Activated T-cell treated with anti-CD3 and anti-CD28 coated beads for 1 hour (primary cell): ENCODE results near the gene AGPAT3.

ENCODE experiments used
- DNase-seq: peaks from one replicate; pipeline ENCODE4 v3.0.0-alpha.2; 2020; ENCODE audit warnings: low read depth

Gene AGPAT3

GRCh38 chr21:43907751-43908150 is 42.7 kb downstream of the AGPAT3 start:
- DNase-seq: no peak

GRCh38 chr21:43908167-43908566 is 43.1 kb downstream of the AGPAT3 start:
- no peak for DNase-seq

GRCh38 chr21:43909741-43910400 is 44.8 kb downstream of the AGPAT3 start:
- no peak for DNase-seq

GRCh38 chr21:43910460-43910859 is 45.4 kb downstream of the AGPAT3 start:
- DNase-seq: no peak

GRCh38 chr21:43911015-43911934 is 46.3 kb downstream of the AGPAT3 start:
- no peak for DNase-seq

GRCh38 chr21:43911935-43912487 is 47.0 kb downstream of the AGPAT3 start:
- no peak for DNase-seq

GRCh38 chr21:43912500-43912899 is 47.5 kb downstream of the AGPAT3 start:
- DNase-seq: no peak

- DNase-seq: no peak
These were observed 47.9 kb downstream of the AGPAT3 start for GRCh38 chr21:43912910-43913309.

GRCh38 chr21:43913928-43914327 is 48.9 kb downstream of the AGPAT3 start:
- no peak for DNase-seq

GRCh38 chr21:43916076-43916475 is 51.1 kb downstream of the AGPAT3 start:
- DNase-seq: no peak

GRCh38 chr21:43916691-43917514 is 51.9 kb downstream of the AGPAT3 start:
- peak; percentile 56 for DNase-seq

- DNase-seq: no peak
These were observed 52.7 kb downstream of the AGPAT3 start for GRCh38 chr21:43917515-43918384.

GRCh38 chr21:43918385-43918947 is 53.4 kb downstream of the AGPAT3 start:
- no peak for DNase-seq

- no peak for DNase-seq
These were observed 54.3 kb downstream of the AGPAT3 start for GRCh38 chr21:43919283-43919682.

GRCh38 chr21:43919871-43920801 is 55.1 kb downstream of the AGPAT3 start:
- DNase-seq: no peak

- peak; percentile 19 for DNase-seq
These were observed 56.6 kb downstream of the AGPAT3 start for GRCh38 chr21:43921571-43921978.

GRCh38 chr21:43921979-43922945 is 57.2 kb downstream of the AGPAT3 start:
- DNase-seq: peak; percentile 46

GRCh38 chr21:43922949-43923348 is 57.9 kb downstream of the AGPAT3 start:
- no peak for DNase-seq
